Endothelial cell of umbilical vein (primary cell): ENCODE results near the gene MVB12B. TPM values are rescaled to one million over a fixed set of nuclear protein-coding genes. Genes with fewer than 3 reads are reported as not detected.

Source experiments
- BruUV-seq: library from RNA; stranded (reverse); fragments of 400-500 nt; replicated peaks from 2 replicates; lab custom pipeline; 2021; lab: Mats Ljungman, UMichigan
- CTCF ChIA-PET: fragments of 300-600, 350-600 bp; sonication (Branson Sonifier 250); formaldehyde crosslinking; loops from one replicate; lab custom pipeline; 2021; ENCODE audit warnings: antibody characterized with exemption, inconsistent platforms; lab: Charles Lee
- POLR2A ChIA-PET: fragments of 300-600, 350-600 bp; sonication (Branson Sonifier 250); formaldehyde crosslinking; loops from one replicate; lab custom pipeline; 2021; ENCODE audit warnings: antibody characterized with exemption, inconsistent platforms; lab: Charles Lee
- DNase-seq: peaks from one replicate; pipeline ENCODE4 v3.0.0-alpha.2; 2011; ENCODE audit warnings: low read depth, low spot score
- FAIRE-seq: peaks from 2 replicates; lab custom pipeline; 2011; peaks lifted over from hg19 to GRCh38; lab: Jason Lieb, UNC
- H2AFZ ChIP-seq: 2 replicates; pipeline ENCODE4 v1.6.0; 2012; ENCODE audit warnings: low read depth, low read length, control low read depth, inconsistent platforms
- H3K27ac ChIP-seq: 2 replicates; pipeline ENCODE4 v1.5.1; 2011; ENCODE audit warnings: low read depth, mild to moderate bottlenecking, control low read depth, low read length, moderate library complexity; ENCODE audit not compliant: insufficient read depth
- H3K27me3 ChIP-seq, 2 experiments: 2 replicates each; pipeline versions ENCODE4 v1.6.0 to v1.6.1; 2011; ENCODE audit warnings: low read length in 2 of 2, mixed read lengths in 1 of 2; ENCODE audit not compliant: control insufficient read depth in 2 of 2, insufficient read depth in 2 of 2
- H3K36me3 ChIP-seq, 2 experiments: 2 replicates in 1 of 2; 3 replicates in 1 of 2; pipeline ENCODE4 v1.5.1; 2011; ENCODE audit warnings: low read length in 2 of 2, mild to moderate bottlenecking in 1 of 2, moderate library complexity in 1 of 2; ENCODE audit not compliant: control insufficient read depth in 2 of 2, insufficient read depth in 2 of 2; ENCODE audit errors: extremely low read depth in 1 of 2
- H3K4me1 ChIP-seq: 3 replicates; pipeline ENCODE4 v1.5.1; 2011; ENCODE audit warnings: mild to moderate bottlenecking, low read length; ENCODE audit not compliant: control insufficient read depth, insufficient read depth; ENCODE audit errors: extremely low read depth
- H3K4me2 ChIP-seq: 2 replicates; pipeline ENCODE4 v1.6.1; 2011; ENCODE audit warnings: low read length, control low read depth, mixed read lengths; ENCODE audit not compliant: insufficient read depth
- H3K4me3 ChIP-seq, 3 experiments: fragments of 200-600 bp in 1 of 3; sonication (generic), shearing (Covaris generic) in 1 of 3; replicated peaks in 1 of 3; 2 replicates each; pipeline ENCODE4 v1.5.1; 2011 to 2016; ENCODE audit warnings: control low read depth in 3 of 3, low read length in 3 of 3, mild to moderate bottlenecking in 2 of 3, inconsistent platforms in 1 of 3, low read depth in 1 of 3, moderate library complexity in 1 of 3; ENCODE audit not compliant: insufficient read depth in 1 of 3
- H3K79me2 ChIP-seq: 2 replicates; pipeline ENCODE4 v1.6.0; 2012; ENCODE audit warnings: low read length, inconsistent platforms; ENCODE audit not compliant: control insufficient read depth, insufficient read depth
- H3K9ac ChIP-seq: replicated peaks from 2 replicates; pipeline ENCODE3; 2011; ENCODE audit warnings: low read length, control low read depth; ENCODE audit not compliant: insufficient read depth; ENCODE audit errors: extremely low read depth
- H3K9me1 ChIP-seq: replicated peaks from 3 replicates; pipeline ENCODE4 v1.6.0; 2011; ENCODE audit warnings: mild to moderate bottlenecking, low read length; ENCODE audit not compliant: control insufficient read depth, insufficient read depth; ENCODE audit errors: extremely low read depth
- H3K9me3 ChIP-seq: replicated peaks from 2 replicates; pipeline ENCODE4 v1.5.1; 2012; ENCODE audit warnings: low read length, inconsistent platforms; ENCODE audit not compliant: control insufficient read depth, insufficient read depth
- H4K20me1 ChIP-seq: replicated peaks from 2 replicates; pipeline ENCODE3; 2011; ENCODE audit warnings: mild to moderate bottlenecking, low read length; ENCODE audit not compliant: control insufficient read depth, insufficient read depth; ENCODE audit errors: extremely low read depth
- EZH2 ChIP-seq: IDR thresholded peaks from 2 replicates; pipeline ENCODE4 v1.6.1; 2012; ENCODE audit warnings: borderline replicate concordance, low read depth, mild to moderate bottlenecking, moderate library complexity, low read length, inconsistent platforms; ENCODE audit not compliant: severe bottlenecking
- GATA2 ChIP-seq: IDR thresholded peaks from 2 replicates; pipeline ENCODE4 v1.7.0; 2011; ENCODE audit warnings: low read depth, mild to moderate bottlenecking, moderate library complexity, mixed read lengths, low read length; ENCODE audit not compliant: insufficient read length, insufficient read depth
- MYC ChIP-seq: IDR thresholded peaks from one replicate; pipeline ENCODE4 v1.6.1; 2011; ENCODE audit warnings: mild to moderate bottlenecking, low read depth, low read length
- POLR2A ChIP-seq: IDR thresholded peaks from 2 replicates; pipeline ENCODE4 v1.6.1; 2012; ENCODE audit warnings: low read depth, mild to moderate bottlenecking, control low read depth, low read length
- POLR2AphosphoS5 ChIP-seq: IDR thresholded peaks from 2 replicates; pipeline ENCODE4 v1.6.1; 2012; ENCODE audit warnings: low read depth, mild to moderate bottlenecking, control low read depth, low read length, moderate library complexity; ENCODE audit not compliant: insufficient read depth
- dilution Hi-C: fragments of 300-500 bp; cut with MboI; formaldehyde crosslinking; loops from one replicate; pipeline ENCODE4 v1.15.0; 2019; ENCODE audit warnings: low sequenced_read_pairs; ENCODE audit not compliant: extremely low pct_ligation_motif_present
- intact Hi-C: fragments of 100-400 bp; cut with micrococcal nuclease; formaldehyde crosslinking; loops from one replicate; pipeline ENCODE4 v1.10.0; 2022
- polyA plus RNA-seq, 4 experiments: library from polyadenylated mRNA; depleted of rRNA in 3 of 4; stranded (reverse) in 3 of 4; unstranded in 1 of 4; fragments of >200 nt; gene quantifications; 2 replicates each; pipeline versions ENCODE4 v1.2.1 to v1.2.3, GENCODE V29; 2011 to 2012; ENCODE audit warnings: missing spikeins in 1 of 4
- total RNA-seq: library from RNA; stranded (reverse); gene quantifications from 2 replicates; pipeline ENCODE4 v1.2.3, GENCODE V29; 2021
- TF ChIP-seq, protein P1 (sequence below): IDR thresholded peaks from 2 replicates; pipeline ENCODE4 v1.6.1; 2011; ENCODE audit not compliant: insufficient read depth, insufficient read length
- TF ChIP-seq, protein P2 (sequence below), 2 donors: IDR thresholded peaks; 1 replicate in 1 of 2; 2 replicates in 1 of 2; pipeline ENCODE4 v1.5.1; 2011; ENCODE audit warnings: low read length in 2 of 2, mild to moderate bottlenecking in 2 of 2, moderate library complexity in 2 of 2, control low read depth in 1 of 2, inconsistent platforms in 1 of 2, low read depth in 1 of 2; ENCODE audit not compliant: insufficient read depth in 1 of 2; ENCODE audit errors: extremely low read depth in 1 of 2

MVB12B gene
- total and polyA plus RNA-seq, 2 donors (not counting 3 experiments of a cell fraction or from before 2014, with no cell fraction given) = 6.6 to 17.3 TPM

DNA sequence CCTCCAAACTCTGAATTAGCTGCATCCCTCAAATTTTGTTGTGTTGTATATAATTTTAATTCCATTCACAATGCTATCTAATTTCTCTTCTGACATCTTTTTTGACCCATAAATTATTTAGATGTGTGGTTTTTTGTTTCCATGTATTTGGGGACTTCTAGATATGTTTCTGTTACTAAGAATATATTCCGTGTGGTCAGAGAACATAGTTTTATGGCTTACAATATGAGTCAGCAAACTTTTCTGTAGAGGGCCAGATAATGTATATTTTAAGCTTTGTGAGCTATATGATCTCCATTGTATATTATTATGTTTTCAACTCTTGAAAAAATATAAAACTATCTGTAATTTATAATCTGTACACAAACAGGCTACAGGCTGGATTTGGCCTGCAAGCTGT, 33.4 kb downstream of the MVB12B start:
- no peak overlapping the region for H3K4me3 ChIP-seq
- no peaks in the 10 kb centered on the region for H3K9me3 ChIP-seq
- POLR2A ChIA-PET = no interaction called here
- no peaks in the 10 kb centered on the region for H3K9me1 ChIP-seq
- CTCF ChIA-PET = interaction anchor here (1.1 kb wide), 1 partner anchor 33 kb away, joined by 3 read pairs; the partner anchor contains the start of gene MVB12B
- H2AFZ ChIP-seq = no peak overlapping the region
- no peaks in the 10 kb centered on the region for H3K36me3 ChIP-seq
- no peak for DNase-seq
- FAIRE-seq = no peak
- H3K27ac ChIP-seq = no peak overlapping the region
- no peaks in the 10 kb centered on the region for H3K27me3 ChIP-seq
- TF ChIP-seq, protein P1, sequence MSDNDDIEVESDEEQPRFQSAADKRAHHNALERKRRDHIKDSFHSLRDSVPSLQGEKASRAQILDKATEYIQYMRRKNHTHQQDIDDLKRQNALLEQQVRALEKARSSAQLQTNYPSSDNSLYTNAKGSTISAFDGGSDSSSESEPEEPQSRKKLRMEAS = no peak
- dilution Hi-C loops = no loop called here
- H4K20me1 ChIP-seq = no peaks in the 10 kb centered on the region
- no peaks in the 10 kb centered on the region for H3K79me2 ChIP-seq
- no peak overlapping the region for H3K9ac ChIP-seq
- BruUV-seq = no TSS peak
- intact Hi-C loops = no loop called here
- no peak overlapping the region for H3K4me2 ChIP-seq
- peaks cover 12% of the 10 kb centered on the region for H3K4me1 ChIP-seq

DNA sequence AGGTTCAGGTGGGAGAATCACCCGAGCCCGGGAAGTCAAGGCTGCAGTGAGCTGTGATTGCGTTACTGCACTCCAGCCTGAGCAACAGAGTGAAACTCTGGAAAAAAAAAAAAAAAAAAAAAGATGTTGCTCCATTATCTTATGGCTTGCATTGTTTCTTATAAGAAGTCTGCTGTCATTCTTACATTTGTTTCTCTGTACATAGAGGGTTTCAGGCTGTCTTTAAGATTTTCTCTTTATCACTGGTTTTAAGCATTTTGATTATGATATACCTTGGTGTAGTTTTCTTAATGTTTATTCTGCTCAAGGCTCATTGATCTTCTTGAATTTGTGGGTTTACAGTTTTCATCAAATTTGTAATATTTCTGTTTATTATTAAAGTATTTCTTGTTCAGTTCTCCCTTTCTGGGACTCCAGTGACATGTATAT, 35.2 kb downstream of the MVB12B start:
- Histone ChIP-seq H4K20me1 (no peaks in the 10 kb centered on the region), H3K4me1 (peaks cover 12% of the 10 kb centered on the region), H3K27ac (no peak overlapping the region), H2AFZ (no peak overlapping the region), H3K9me3 (no peaks in the 10 kb centered on the region), H3K27me3 (no peaks in the 10 kb centered on the region), H3K9me1 (no peaks in the 10 kb centered on the region), H3K4me2 (no peak overlapping the region), H3K79me2 (no peaks in the 10 kb centered on the region), H3K4me3 (no peak overlapping the region), H3K36me3 (no peaks in the 10 kb centered on the region), H3K9ac (no peak overlapping the region)
- BruUV-seq = no TSS peak
- POLR2A ChIA-PET = no interaction called here
- intact Hi-C loops = no loop called here
- dilution Hi-C loops = no loop called here
- FAIRE-seq (no peak), DNase-seq (no peak)
- TF ChIP-seq, protein P1 = no peak
- TF ChIP-seq POLR2AphosphoS5 (no peak), POLR2A (no peak), MYC (no peak), EZH2 (no peak), GATA2 (no peak)
- TF ChIP-seq, protein P2, sequence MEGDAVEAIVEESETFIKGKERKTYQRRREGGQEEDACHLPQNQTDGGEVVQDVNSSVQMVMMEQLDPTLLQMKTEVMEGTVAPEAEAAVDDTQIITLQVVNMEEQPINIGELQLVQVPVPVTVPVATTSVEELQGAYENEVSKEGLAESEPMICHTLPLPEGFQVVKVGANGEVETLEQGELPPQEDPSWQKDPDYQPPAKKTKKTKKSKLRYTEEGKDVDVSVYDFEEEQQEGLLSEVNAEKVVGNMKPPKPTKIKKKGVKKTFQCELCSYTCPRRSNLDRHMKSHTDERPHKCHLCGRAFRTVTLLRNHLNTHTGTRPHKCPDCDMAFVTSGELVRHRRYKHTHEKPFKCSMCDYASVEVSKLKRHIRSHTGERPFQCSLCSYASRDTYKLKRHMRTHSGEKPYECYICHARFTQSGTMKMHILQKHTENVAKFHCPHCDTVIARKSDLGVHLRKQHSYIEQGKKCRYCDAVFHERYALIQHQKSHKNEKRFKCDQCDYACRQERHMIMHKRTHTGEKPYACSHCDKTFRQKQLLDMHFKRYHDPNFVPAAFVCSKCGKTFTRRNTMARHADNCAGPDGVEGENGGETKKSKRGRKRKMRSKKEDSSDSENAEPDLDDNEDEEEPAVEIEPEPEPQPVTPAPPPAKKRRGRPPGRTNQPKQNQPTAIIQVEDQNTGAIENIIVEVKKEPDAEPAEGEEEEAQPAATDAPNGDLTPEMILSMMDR (IDR thresholded peaks at IDR 0.05; ENCODE audit: extremely low read depth in 1 of 2, insufficient read depth in 1 of 2, low read depth in 1 of 2, low read length in 2 of 2) = no peak
- CTCF ChIA-PET = no interaction called here
